IMR-90 (cell line): Measurements from ENCODE around the gene DNAJC12. TPM values are rescaled to one million over a fixed set of nuclear protein-coding genes. Genes with fewer than 3 reads are reported as not detected.
"Not testable (repeated sequence)": the region's sequence is repeated elsewhere in the genome, so short reads cannot be mapped to it uniquely, and the experiment has no call there.

Experiments
- ATAC-seq: fragments of 200-7000 bp; cut with Tn5 transposase; 2 replicates; pipeline ENCODE4 v1.9.1; 2020; ENCODE audit warnings: low read depth, mild to moderate bottlenecking, moderate library complexity
- BruUV-seq: library from RNA; stranded (reverse); fragments of 400-500 nt; replicated peaks from 2 replicates; lab custom pipeline; 2021; lab: Mats Ljungman, UMichigan
- CTCF ChIA-PET: fragments of 300-600 bp; formaldehyde crosslinking; extraction: SDS; loops from one replicate; lab custom pipeline; 2021; ENCODE audit warnings: antibody characterized with exemption; lab: Yijun Ruan, JAX
- POLR2A ChIA-PET: fragments of 300-600 bp; sonication (Branson Sonifier 250); formaldehyde crosslinking; loops from one replicate; lab custom pipeline; 2022; ENCODE audit warnings: antibody characterized with exemption; ENCODE audit not compliant: unreplicated experiment; lab: Charles Lee
- DNase-seq: peaks from one replicate; pipeline ENCODE4 v3.0.0; 2013
- H2AFZ ChIP-seq: replicated peaks from 2 replicates; pipeline ENCODE3; 2013; ENCODE audit warnings: low read length, mild to moderate bottlenecking; ENCODE audit not compliant: poor library complexity
- H2AK5ac ChIP-seq: 2 replicates; pipeline ENCODE4 v1.6.1; 2013; ENCODE audit warnings: low read depth, low read length, inconsistent platforms
- H2AK9ac ChIP-seq: replicated peaks from 2 replicates; pipeline ENCODE3; 2013; ENCODE audit warnings: mild to moderate bottlenecking, low read depth, low read length, moderate library complexity; ENCODE audit not compliant: poor library complexity
- H2BK120ac ChIP-seq: 2 replicates; pipeline ENCODE4 v1.6.1; 2013; ENCODE audit warnings: low read depth, low read length, inconsistent platforms
- H2BK15ac ChIP-seq: 3 replicates; pipeline ENCODE4 v1.6.1; 2013; ENCODE audit warnings: low read depth, low read length, inconsistent platforms
- H2BK20ac ChIP-seq: 2 replicates; pipeline ENCODE4 v1.6.1; 2013; ENCODE audit warnings: low read depth, mild to moderate bottlenecking, inconsistent platforms, low read length, moderate library complexity
- H2BK5ac ChIP-seq: 2 replicates; pipeline ENCODE4 v1.6.1; 2013; ENCODE audit warnings: mild to moderate bottlenecking, low read depth, low read length, inconsistent platforms; ENCODE audit not compliant: poor library complexity, severe bottlenecking
- H3K14ac ChIP-seq: replicated peaks from 2 replicates; pipeline ENCODE4 v1.6.1; 2013; ENCODE audit warnings: low read depth, low read length, inconsistent platforms
- H3K18ac ChIP-seq: 2 replicates; pipeline ENCODE4 v1.6.1; 2013; ENCODE audit warnings: low read depth, low read length, control low read depth
- H3K23ac ChIP-seq: 2 replicates; pipeline ENCODE4 v1.6.1; 2013; ENCODE audit warnings: low read depth, low read length, inconsistent platforms
- H3K27ac ChIP-seq: 2 replicates; pipeline ENCODE4 v1.5.1; 2013; ENCODE audit warnings: mild to moderate bottlenecking, control low read depth, low read length; ENCODE audit not compliant: insufficient read depth
- H3K27me3 ChIP-seq: 2 replicates; pipeline ENCODE4 v1.6.1; 2013; ENCODE audit warnings: low read length; ENCODE audit not compliant: control insufficient read depth, insufficient read depth
- H3K36me3 ChIP-seq: 2 replicates; pipeline ENCODE4 v1.6.1; 2013; ENCODE audit warnings: low read length, mixed read lengths; ENCODE audit not compliant: control insufficient read depth, insufficient read depth
- H3K4ac ChIP-seq: 2 replicates; pipeline ENCODE4 v1.6.1; 2013; ENCODE audit warnings: low read depth, low read length, inconsistent platforms
- H3K4me1 ChIP-seq: 2 replicates; pipeline ENCODE4 v1.6.1; 2013; ENCODE audit warnings: low read length, mixed read lengths; ENCODE audit not compliant: control insufficient read depth, insufficient read depth
- H3K4me2 ChIP-seq: 2 replicates; pipeline ENCODE4 v1.6.1; 2013; ENCODE audit warnings: low read depth, mild to moderate bottlenecking, control low read depth, low read length, moderate library complexity
- H3K4me3 ChIP-seq: 2 replicates; pipeline ENCODE4 v1.5.1; 2013; ENCODE audit warnings: low read depth, mild to moderate bottlenecking, control low read depth, low read length, moderate library complexity; ENCODE audit not compliant: insufficient read depth
- H3K56ac ChIP-seq: 2 replicates; pipeline ENCODE4 v1.6.1; 2013; ENCODE audit warnings: low read length, inconsistent platforms; ENCODE audit not compliant: insufficient read depth; ENCODE audit errors: extremely low read depth
- H3K79me1 ChIP-seq, 2 experiments: 2 replicates each; pipeline ENCODE4 v1.6.1; 2013; ENCODE audit warnings: low read length in 2 of 2, inconsistent platforms in 1 of 2, low read depth in 1 of 2
- H3K9ac ChIP-seq: 2 replicates; pipeline ENCODE4 v1.6.1; 2013; ENCODE audit warnings: low read depth, low read length, control low read depth
- H3K9me1 ChIP-seq: 2 replicates; pipeline ENCODE4 v1.6.1; 2013; ENCODE audit warnings: low read length, inconsistent platforms; ENCODE audit not compliant: insufficient read depth
- H3K9me3 ChIP-seq: 2 replicates; pipeline ENCODE4 v1.6.1; 2013; ENCODE audit warnings: low read length; ENCODE audit not compliant: control insufficient read depth, insufficient read depth
- H4K20me1 ChIP-seq: 2 replicates; pipeline ENCODE4 v1.6.1; 2013; ENCODE audit warnings: low read length, inconsistent platforms; ENCODE audit not compliant: insufficient read depth
- H4K5ac ChIP-seq: 2 replicates; pipeline ENCODE4 v1.6.1; 2013; ENCODE audit warnings: mild to moderate bottlenecking, low read depth, low read length, control low read depth
- H4K8ac ChIP-seq, 2 experiments: 2 replicates each; pipeline ENCODE4 v1.6.1; 2013; ENCODE audit warnings: low read depth in 2 of 2, low read length in 2 of 2, control low read depth in 1 of 2, inconsistent platforms in 1 of 2
- H4K91ac ChIP-seq: 2 replicates; pipeline ENCODE4 v1.6.1; 2013; ENCODE audit warnings: low read depth, low read length, inconsistent platforms; ENCODE audit not compliant: insufficient read depth
- WGBS, 2 experiments: methylation state at CpG; one replicate each; pipeline versions ENCODE4 v1.1.5 to v1.1.7; 2013; ENCODE audit warnings: missing lambda C conversion rate in 2 of 2; ENCODE audit not compliant: insufficient read length in 1 of 2; ENCODE audit errors: extremely low coverage in 2 of 2; 5-methylcytosine and 5-hydroxymethylcytosine counted together
- dilution Hi-C: fragments of 300-500 bp; cut with HindIII; formaldehyde crosslinking; loops from one replicate; pipeline ENCODE4 v1.14.3; 2018; ENCODE audit warnings: low sequenced_read_pairs; ENCODE audit not compliant: unreplicated experiment
- in situ Hi-C: fragments of 300-500 bp; cut with MboI; formaldehyde crosslinking; loops from 3 replicates; pipeline ENCODE4 v1.14.3; 2019; ENCODE audit warnings: low sequenced_read_pairs, inconsistent platforms, mixed read lengths
- intact Hi-C: fragments of 100-400 bp; cut with micrococcal nuclease; formaldehyde crosslinking; loops from 2 replicates; pipeline ENCODE4 v1.10.0; 2022
- polyA plus RNA-seq, 3 experiments: library from polyadenylated mRNA; depleted of rRNA; stranded (reverse); fragments of >200 nt; gene quantifications; 2 replicates each; pipeline ENCODE4 v1.2.3, GENCODE V29; 2012; ENCODE audit warnings: low replicate concordance in 1 of 3
- total RNA-seq: library from RNA; depleted of rRNA; stranded (reverse); fragments of >200 nt; gene quantifications from 2 replicates; pipeline ENCODE4 v1.2.3, GENCODE V29; 2012

The DNAJC12 gene
- total and polyA plus RNA-seq, 2 of the 4 experiments (the other 2 are of a cell fraction): 2.3 to 2.9 TPM

DNA sequence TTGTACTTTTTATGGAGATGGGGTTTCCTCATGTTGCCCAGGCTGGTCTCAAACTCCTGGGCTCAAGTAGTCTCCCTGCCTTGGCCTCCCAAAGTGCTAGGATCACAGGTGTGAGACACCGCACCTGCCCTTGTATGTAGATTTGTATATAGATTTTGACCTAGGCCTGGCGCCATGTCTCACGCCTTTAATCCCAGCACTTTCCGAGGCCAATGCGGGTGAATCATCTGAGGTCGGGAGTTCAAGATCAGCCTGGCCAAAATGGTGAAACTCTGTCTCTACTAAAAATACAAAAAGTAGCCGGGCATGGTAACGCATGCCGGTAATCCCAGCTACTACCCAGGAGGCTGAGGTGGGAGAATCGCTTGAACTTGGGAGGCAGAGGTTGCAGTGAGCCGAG, 39.4 kb upstream of the DNAJC12 start:
- H4K20me1 ChIP-seq, H2AFZ ChIP-seq, H3K27ac ChIP-seq, ATAC-seq, H2AK9ac ChIP-seq, BruUV-seq, H3K4ac ChIP-seq, H2AK5ac ChIP-seq, H3K56ac ChIP-seq, intact Hi-C loops, H3K23ac ChIP-seq, H4K8ac ChIP-seq, H3K79me1 ChIP-seq, DNase-seq, H3K9ac ChIP-seq, H3K9me3 ChIP-seq, CTCF ChIA-PET, H3K36me3 ChIP-seq, H3K18ac ChIP-seq, H3K27me3 ChIP-seq, H2BK20ac ChIP-seq, H3K14ac ChIP-seq, H4K5ac ChIP-seq, H3K4me1 ChIP-seq, H2BK15ac ChIP-seq, in situ Hi-C loops, POLR2A ChIA-PET, H2BK120ac ChIP-seq, dilution Hi-C loops, H4K91ac ChIP-seq, H3K4me3 ChIP-seq, H3K4me2 ChIP-seq, H3K9me1 ChIP-seq, H2BK5ac ChIP-seq: not testable (repeated sequence)
- no CpG with 5 or more reads among the region's 11 CpGs for WGBS, 2 experiments
